Glomerular visceral epithelial cell (primary cell): ENCODE measurements around the gene ZC3H4.

ENCODE experiments used
- DNase-seq: peaks from one replicate; pipeline ENCODE4 v3.0.0-alpha.2; 2016; ENCODE audit errors: extremely low spot score

The ZC3H4 gene

GRCh38 chr19:47021536-47022139 is 91.9 kb downstream of the ZC3H4 start:
- DNase-seq: no peak

- DNase-seq: no peak
Observed at GRCh38 chr19:47020992-47021496, 92.5 kb downstream of the ZC3H4 start.

- no peak for DNase-seq
Observed at GRCh38 chr19:47020132-47020805, 93.3 kb downstream of the ZC3H4 start.

- no peak for DNase-seq
Observed at GRCh38 chr19:47019431-47020041, 94.0 kb downstream of the ZC3H4 start, which contains the start of gene NPAS1. Gene NPAS1 (plus strand): TSS chr19:47019837. CDS start chr19:47021048, 1,211 bp downstream.

GRCh38 chr19:47018923-47019322 is 94.7 kb downstream of the ZC3H4 start:
- DNase-seq: no peak
